T-cell (primary cell): Measurements from ENCODE around the gene KRT24. TPM values are rescaled to one million over a fixed set of nuclear protein-coding genes. Genes with fewer than 3 reads are reported as not detected.
A peak's percentile ranks its signal among the peaks of the same experiment; 100 is the strongest.

Experiments used
- ATAC-seq, 4 experiments: fragments of 200-7000 bp in 3 of 4; fragments of 150-1000 bp in 1 of 4; cut with Tn5 transposase; replicated peaks in 1 of 4; 1 replicate in 3 of 4; 2 replicates in 1 of 4; pipeline ENCODE4 v1.10.0; 2021; ENCODE audit warnings: moderate library complexity in 3 of 4, mild to moderate bottlenecking in 2 of 4, moderate number of reproducible peaks in 1 of 4
- CTCF ChIA-PET, 2 donors: fragments of 300-600 bp; sonication (Branson Sonifier 250); formaldehyde crosslinking; loops; one replicate each; lab custom pipeline; 2022; ENCODE audit warnings: antibody characterized with exemption in 2 of 2; lab: Charles Lee
- POLR2A ChIA-PET, 2 donors: fragments of 300-600 bp; sonication (Branson Sonifier 250); formaldehyde crosslinking; loops; one replicate each; lab custom pipeline; 2022; ENCODE audit warnings: antibody characterized with exemption in 2 of 2; lab: Charles Lee
- DNase-seq, 35 experiments: peaks; one replicate each; pipeline versions ENCODE4 v3.0.0 to v3.0.0-alpha.2; 2013 to 2023
- H3K27ac ChIP-seq: one replicate; pipeline ENCODE4 v1.5.1; 2013; ENCODE audit warnings: low read length
- H3K27me3 ChIP-seq, 2 experiments: replicated peaks in 1 of 2; 1 replicate in 1 of 2; 2 replicates in 1 of 2; pipeline versions ENCODE4 v1.6.1 to v1.7.0; 2013; ENCODE audit warnings: low read length in 1 of 2, mixed read lengths in 1 of 2; ENCODE audit not compliant: control insufficient read depth in 2 of 2, insufficient read depth in 2 of 2; ENCODE audit errors: extremely low read depth in 1 of 2
- H3K36me3 ChIP-seq, 2 donors: 1 replicate in 1 of 2; 2 replicates in 1 of 2; pipeline versions ENCODE4 v1.6.1 to v1.7.0; 2013; ENCODE audit warnings: low read length in 1 of 2; ENCODE audit not compliant: control insufficient read depth in 2 of 2, insufficient read depth in 1 of 2; ENCODE audit errors: extremely low read depth in 1 of 2
- H3K4me1 ChIP-seq, 2 experiments: 1 replicate in 1 of 2; 2 replicates in 1 of 2; pipeline versions ENCODE4 v1.6.1 to v1.7.0; 2013; ENCODE audit warnings: low read length in 2 of 2, mixed read lengths in 1 of 2; ENCODE audit not compliant: insufficient read depth in 2 of 2, control insufficient read depth in 1 of 2; ENCODE audit errors: extremely low read depth in 1 of 2
- H3K4me3 ChIP-seq, 2 donors: 1 replicate in 1 of 2; 2 replicates in 1 of 2; pipeline versions ENCODE4 v1.5.1 to v1.7.0; 2013; ENCODE audit warnings: mild to moderate bottlenecking in 2 of 2, low read length in 1 of 2, moderate library complexity in 1 of 2; ENCODE audit not compliant: control insufficient read depth in 1 of 2; ENCODE audit errors: extremely low read depth in 1 of 2
- H3K9me3 ChIP-seq: 2 replicates; pipeline ENCODE4 v1.7.0; 2013
- H3K27ac Mint-ChIP-seq, 2 donors: one replicate each; pipeline ENCODE4 v1.8.0; 2020 to 2021; ENCODE audit warnings: mild to moderate bottlenecking in 2 of 2, mixed read lengths in 2 of 2
- H3K27me3 Mint-ChIP-seq, 2 donors: one replicate each; pipeline ENCODE4 v1.8.0; 2021 to 2022; ENCODE audit warnings: mixed read lengths in 2 of 2
- H3K36me3 Mint-ChIP-seq: one replicate; pipeline ENCODE4 v1.8.0; 2021; ENCODE audit warnings: mixed read lengths
- H3K4me1 Mint-ChIP-seq, 3 donors: one replicate each; pipeline ENCODE4 v1.8.0; 2020 to 2022; ENCODE audit warnings: mixed read lengths in 3 of 3, mild to moderate bottlenecking in 1 of 3
- H3K4me3 Mint-ChIP-seq, 3 donors: one replicate each; pipeline ENCODE4 v1.8.0; 2020 to 2022; ENCODE audit warnings: mild to moderate bottlenecking in 3 of 3, mixed read lengths in 3 of 3, moderate library complexity in 3 of 3
- H3K9me3 Mint-ChIP-seq, 3 donors: one replicate each; pipeline ENCODE4 v1.8.0; 2020 to 2022; ENCODE audit warnings: mixed read lengths in 3 of 3
- WGBS: methylation state at CpG from one replicate; pipeline ENCODE4 v1.1.5; 2013; ENCODE audit warnings: missing lambda C conversion rate; ENCODE audit not compliant: insufficient coverage; 5-methylcytosine and 5-hydroxymethylcytosine counted together
- total RNA-seq, 35 experiments: library from RNA in 6 of 35; stranded (reverse) in 6 of 35; fragments of 120-200 nt in 1 of 35; gene quantifications; one replicate each; pipeline versions ENCODE4 v1.2.1 to v1.2.4 and lab custom pipeline; 2013 to 2026

The KRT24 gene
- total RNA-seq, 5 donors from 2014 or later (not counting 1 experiment from before 2014, with no cell fraction given), result not detected

GRCh38 chr17:40671282-40671681, 32.3 kb downstream of the KRT24 start:
- Histone ChIP-seq H3K27ac (no peak overlapping the region), H3K36me3 (no peaks in the 10 kb centered on the region), H3K4me3 (no peak overlapping the region), H3K4me1 (no peaks in the 10 kb centered on the region), H3K27me3 (peaks cover 0 to 3% of the 10 kb centered on the region in 2 experiments), H3K9me3 (no peaks in the 10 kb centered on the region)
- Mint-ChIP-seq H3K36me3 (no peaks in the 10 kb centered on the region), H3K27ac (no peak overlapping the region), H3K27me3 (peaks cover 12 to 19% of the 10 kb centered on the region in 2 donors), H3K4me3 (no peak overlapping the region), H3K4me1 (no peaks in the 10 kb centered on the region), H3K9me3 (no peaks in the 10 kb centered on the region)
- ATAC-seq (no peak), DNase-seq (no peak)
- CTCF ChIA-PET, result interaction anchor here in 1 of 2 donors (0.7 kb wide), 1 partner anchor 51 kb away, joined by 4 read pairs; no protein-coding TSS in a partner anchor
- 49% methylated on average over 3 of the region's 4 CpGs for WGBS
- POLR2A ChIA-PET, result interaction anchor here in 1 of 2 donors (0.7 kb wide), 1 partner anchor 8 kb away, joined by 3 read pairs; no protein-coding TSS in a partner anchor

GRCh38 chr17:40666331-40666730, 37.2 kb downstream of the KRT24 start:
- H3K4me1 ChIP-seq, result peaks cover 0 to 2% of the 10 kb centered on the region in 2 experiments
- H3K36me3 Mint-ChIP-seq, result no peaks in the 10 kb centered on the region

GRCh38 chr17:40664582-40665333, 38.8 kb downstream of the KRT24 start, which contains the start of gene KRT222:
Gene KRT222 (minus strand): TSS chr17:40665177. CDS start chr17:40665099, 78 bp downstream.
- CTCF ChIA-PET, result interaction anchor here in 1 of 2 donors (0.9 kb wide), 1 partner anchor 21 kb away, joined by 3 read pairs; no protein-coding TSS in a partner anchor
- H3K4me3 Mint-ChIP-seq, result peak within 1 kb of the TSS in 2 of 3 donors; percentile 36 to 53
- 26% methylated on average over 9 of the region's 12 CpGs for WGBS
- no peaks in the 10 kb centered on the region for H3K9me3 Mint-ChIP-seq
- H3K4me1 Mint-ChIP-seq, result peaks cover 6 to 10% (median 9%) of the 10 kb centered on the region in 3 donors
- no peaks in the 10 kb centered on the region for H3K36me3 Mint-ChIP-seq
- Histone ChIP-seq H3K4me3 (no peak within 1 kb of the TSS), H3K9me3 (no peaks in the 10 kb centered on the region), H3K27ac (no peak within 1 kb of the TSS), H3K4me1 (peaks cover 0 to 2% of the 10 kb centered on the region in 2 experiments), H3K36me3 (no peaks in the 10 kb centered on the region), H3K27me3 (peaks cover 4 to 8% of the 10 kb centered on the region in 2 experiments)
- POLR2A ChIA-PET, result no interaction called here
- H3K27me3 Mint-ChIP-seq, result peaks cover 24 to 26% of the 10 kb centered on the region in 2 donors
- no peak for ATAC-seq
- no peak within 1 kb of the TSS for H3K27ac Mint-ChIP-seq
- no peak for DNase-seq

More at GRCh38 chr17:40666331-40666730, 37.2 kb downstream of the KRT24 start:
- peaks cover 4 to 6% of the 10 kb centered on the region in 2 experiments for H3K27me3 ChIP-seq
- ATAC-seq (no peak), DNase-seq (no peak)
- no peak overlapping the region for H3K27ac ChIP-seq
- ChIA-PET POLR2A (no interaction called here), CTCF (no interaction called here)
- H3K4me3 ChIP-seq, result no peak overlapping the region
- H3K4me3 Mint-ChIP-seq, result no peak overlapping the region
- H3K36me3 ChIP-seq, result no peaks in the 10 kb centered on the region
- H3K4me1 Mint-ChIP-seq, result peaks cover 3 to 6% (median 5%) of the 10 kb centered on the region in 3 donors
- peaks cover 22 to 26% of the 10 kb centered on the region in 2 donors for H3K27me3 Mint-ChIP-seq
- H3K9me3 Mint-ChIP-seq, result no peaks in the 10 kb centered on the region
- no peaks in the 10 kb centered on the region for H3K9me3 ChIP-seq
- H3K27ac Mint-ChIP-seq, result no peak overlapping the region

DNA sequence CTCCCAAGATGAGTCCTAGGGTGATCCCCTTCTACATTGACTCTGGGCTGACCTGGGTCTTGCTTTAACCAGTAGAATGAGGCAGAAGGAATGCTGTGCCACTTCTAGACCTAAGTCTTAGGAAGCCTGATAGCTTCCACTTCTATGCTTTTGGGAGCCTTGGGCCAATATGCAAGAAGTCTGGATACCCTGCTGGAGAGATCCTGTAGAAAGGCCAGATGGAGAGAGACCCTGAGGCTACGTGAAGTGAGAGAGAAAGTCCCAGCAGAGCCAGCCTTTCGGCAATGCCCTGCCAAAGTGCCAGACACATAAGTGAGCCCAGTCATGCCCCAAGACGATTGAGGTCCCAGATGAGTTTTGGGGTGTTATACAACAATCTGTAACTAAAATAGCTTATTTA, 40.3 kb downstream of the KRT24 start:
- Histone ChIP-seq H3K4me1 (peaks cover 0 to 4% of the 10 kb centered on the region in 2 experiments), H3K27me3 (peaks cover 4 to 15% of the 10 kb centered on the region in 2 experiments), H3K4me3 (no peak overlapping the region), H3K36me3 (no peaks in the 10 kb centered on the region), H3K27ac (no peak overlapping the region), H3K9me3 (no peaks in the 10 kb centered on the region)
- ChIA-PET CTCF (no interaction called here), POLR2A (interaction anchor here in 1 of 2 donors (0.6 kb wide), 1 partner anchor 8 kb away, joined by 3 read pairs; no protein-coding TSS in a partner anchor)
- Mint-ChIP-seq H3K9me3 (no peaks in the 10 kb centered on the region), H3K27me3 (peaks cover 32% of the 10 kb centered on the region in 2 donors), H3K4me3 (no peak overlapping the region), H3K36me3 (no peaks in the 10 kb centered on the region), H3K4me1 (peaks cover 8 to 13% (median 10%) of the 10 kb centered on the region in 3 donors), H3K27ac (peak overlapping the region in 1 of 2 donors; percentile 60)
- no CpG with 5 or more reads among the region's 3 CpGs for WGBS
- ATAC-seq, result no peak
- no peak for DNase-seq

GRCh38 chr17:40659911-40660310, 43.6 kb downstream of the KRT24 start:
- H3K27me3 ChIP-seq, result peaks cover 4 to 15% of the 10 kb centered on the region in 2 experiments
- WGBS, result no CpG with 5 or more reads among the region's 7 CpGs
- DNase-seq (peak in 19 of 35 experiments; percentile 2 to 44 (median 15)), ATAC-seq (peak; percentile 41 to 80 (median 72))
- H3K4me1 ChIP-seq, result peaks cover 0 to 4% of the 10 kb centered on the region in 2 experiments
- no peak overlapping the region for H3K27ac ChIP-seq
- ChIA-PET CTCF (interaction anchor here in 1 of 2 donors (0.7 kb wide), 1 partner anchor 24 kb away, joined by 3 read pairs; no protein-coding TSS in a partner anchor), POLR2A (interaction anchor here in 1 of 2 donors (0.7 kb wide), 1 partner anchor 334 kb away, joined by 6 read pairs; no protein-coding TSS in a partner anchor)
- H3K27me3 Mint-ChIP-seq, result peaks cover 16 to 22% of the 10 kb centered on the region in 2 donors
- no peaks in the 10 kb centered on the region for H3K36me3 Mint-ChIP-seq
- no peak overlapping the region for H3K4me3 Mint-ChIP-seq
- H3K4me1 Mint-ChIP-seq, result peaks cover 7 to 10% (median 8%) of the 10 kb centered on the region in 3 donors
- H3K27ac Mint-ChIP-seq, result peak overlapping the region in 1 of 2 donors; percentile 75
- no peaks in the 10 kb centered on the region for H3K9me3 Mint-ChIP-seq
- no peak overlapping the region for H3K4me3 ChIP-seq
- H3K9me3 ChIP-seq, result no peaks in the 10 kb centered on the region
- no peaks in the 10 kb centered on the region for H3K36me3 ChIP-seq

DNA sequence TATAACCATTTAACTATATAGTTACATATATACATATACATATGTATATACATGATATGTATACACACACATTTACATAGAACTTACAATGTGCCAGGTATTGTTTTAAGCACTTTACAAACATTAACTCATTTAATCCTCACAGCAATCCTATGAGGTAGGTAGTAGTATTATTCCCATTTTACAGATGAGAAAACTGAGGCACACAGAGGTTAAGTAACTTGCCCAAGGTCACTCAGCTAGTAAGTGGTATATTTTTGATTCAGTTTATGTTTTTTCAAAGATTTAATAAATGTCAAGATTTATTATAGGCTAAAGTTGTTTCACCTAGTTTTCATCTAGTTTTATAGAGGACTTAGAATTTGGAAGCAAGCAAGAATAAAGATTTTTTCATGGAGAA, 45.2 kb downstream of the KRT24 start:
- POLR2A ChIA-PET, result no interaction called here
- Mint-ChIP-seq H3K4me3 (no peak overlapping the region), H3K27me3 (peaks cover 13 to 20% of the 10 kb centered on the region in 2 donors), H3K36me3 (no peaks in the 10 kb centered on the region), H3K9me3 (no peaks in the 10 kb centered on the region), H3K4me1 (peaks cover 5 to 7% (median 6%) of the 10 kb centered on the region in 3 donors), H3K27ac (no peak overlapping the region)
- Histone ChIP-seq H3K36me3 (no peaks in the 10 kb centered on the region), H3K27ac (no peak overlapping the region), H3K9me3 (no peaks in the 10 kb centered on the region), H3K4me1 (peaks cover 0 to 2% of the 10 kb centered on the region in 2 experiments), H3K4me3 (no peak overlapping the region), H3K27me3 (peaks cover 0 to 14% of the 10 kb centered on the region in 2 experiments)
- CTCF ChIA-PET, result no interaction called here
- no peak for DNase-seq
- no peak for ATAC-seq
